Measurements from ENCODE around the gene FARP2.
A peak's percentile ranks its signal among the peaks of the same experiment; 100 is the strongest.
"Not testable (repeated sequence)": the region's sequence is repeated elsewhere in the genome, so short reads cannot be mapped to it uniquely, and the experiment has no call there.

FARP2 gene

GRCh38 chr2:241315879-241316631 is 40.0 kb upstream of the FARP2 start, which contains the start of gene SEPTIN2:
TSS of gene SEPTIN2 (plus strand) at chr2:241315925. CDS start at chr2:241324233, 8,308 bp downstream.
- peak; percentile 41 for DNase-seq (ENCODE audit: low read depth)
- peak within 1 kb of the TSS; percentile 90 for H3K4me3 ChIP-seq (ENCODE audit: control insufficient read depth, low read depth, low read length)
- no peak for TF ChIP-seq CTCF (conservative IDR thresholded peaks at IDR 0.05; ENCODE audit: control insufficient read depth, insufficient read depth, low read depth, low read length)

- TF ChIP-seq CTCF (conservative IDR thresholded peaks at IDR 0.05; ENCODE audit: control insufficient read depth, insufficient read depth, low read depth, low read length), result no peak
- no peak for DNase-seq (ENCODE audit: low read depth)
- H3K4me3 ChIP-seq (ENCODE audit: control insufficient read depth, low read depth, low read length), result peak overlapping the region; percentile 80
Observed at GRCh38 chr2:241316825-241317224, 39.3 kb upstream of the FARP2 start.

GRCh38 chr2:241317391-241317790 is 38.7 kb upstream of the FARP2 start:
- no peak for DNase-seq (ENCODE audit: low read depth)
- TF ChIP-seq CTCF (conservative IDR thresholded peaks at IDR 0.05; ENCODE audit: control insufficient read depth, insufficient read depth, low read depth, low read length), result no peak
- peak overlapping the region; percentile 80 for H3K4me3 ChIP-seq (ENCODE audit: control insufficient read depth, low read depth, low read length)

GRCh38 chr2:241318830-241319229 is 37.3 kb upstream of the FARP2 start:
- DNase-seq (ENCODE audit: low read depth); H3K4me3 ChIP-seq (ENCODE audit: control insufficient read depth, low read depth, low read length): not testable (repeated sequence)

GRCh38 chr2:241320394-241320793 is 35.7 kb upstream of the FARP2 start:
- no peak for DNase-seq (ENCODE audit: low read depth)
- TF ChIP-seq CTCF (conservative IDR thresholded peaks at IDR 0.05; ENCODE audit: control insufficient read depth, insufficient read depth, low read depth, low read length), result no peak
- H3K4me3 ChIP-seq (ENCODE audit: control insufficient read depth, low read depth, low read length), result no peak overlapping the region

GRCh38 chr2:241321033-241321432 is 35.1 kb upstream of the FARP2 start:
- DNase-seq (ENCODE audit: low read depth), result no peak
- no peak for TF ChIP-seq CTCF (conservative IDR thresholded peaks at IDR 0.05; ENCODE audit: control insufficient read depth, insufficient read depth, low read depth, low read length)
- no peak overlapping the region for H3K4me3 ChIP-seq (ENCODE audit: control insufficient read depth, low read depth, low read length)

- no peak for DNase-seq (ENCODE audit: low read depth)
- no peak for TF ChIP-seq CTCF (conservative IDR thresholded peaks at IDR 0.05; ENCODE audit: control insufficient read depth, insufficient read depth, low read depth, low read length)
- no peak overlapping the region for H3K4me3 ChIP-seq (ENCODE audit: control insufficient read depth, low read depth, low read length)
Observed at GRCh38 chr2:241321886-241322285, 34.2 kb upstream of the FARP2 start.

Data from fibroblast of mammary gland (primary cell).